Karpas-422 (cell line): ENCODE data around the gene TMA7. TPM values are rescaled to one million over a fixed set of nuclear protein-coding genes. Genes with fewer than 3 reads are reported as not detected.

Experiments
- DNase-seq: peaks from one replicate; pipeline ENCODE4 v3.0.0-alpha.2; 2015
- H2AFZ ChIP-seq: fragments of 200-600 bp; sonication (generic); 2 replicates; pipeline ENCODE4 v1.6.1; 2014; ENCODE audit warnings: antibody characterized with exemption, low read length, mixed read lengths
- H3K27ac ChIP-seq: fragments of 200-600 bp; sonication (generic); 2 replicates; pipeline ENCODE4 v1.5.1; 2014; ENCODE audit warnings: mild to moderate bottlenecking, low read length, moderate library complexity
- H3K27me3 ChIP-seq: fragments of 200-600 bp; sonication (generic); 2 replicates; pipeline ENCODE4 v1.6.1; 2014; ENCODE audit warnings: low read length, mixed read lengths
- H3K36me3 ChIP-seq: fragments of 200-600 bp; sonication (generic); 2 replicates; pipeline ENCODE4 v1.6.1; 2014; ENCODE audit warnings: low read length, mixed read lengths; ENCODE audit not compliant: insufficient read depth
- H3K4me1 ChIP-seq: fragments of 200-600 bp; sonication (generic); 2 replicates; pipeline ENCODE4 v1.6.1; 2014; ENCODE audit warnings: mild to moderate bottlenecking, low read length, mixed read lengths
- H3K4me2 ChIP-seq: fragments of 200-600 bp; sonication (generic); 2 replicates; pipeline ENCODE4 v1.6.1; 2014; ENCODE audit warnings: low read length, low read depth, mild to moderate bottlenecking; ENCODE audit not compliant: poor library complexity, severe bottlenecking
- H3K4me3 ChIP-seq: fragments of 200-600 bp; sonication (generic); 2 replicates; pipeline ENCODE4 v1.5.1; 2014; ENCODE audit warnings: mild to moderate bottlenecking, antibody characterized with exemption, low read length, mixed read lengths
- H3K79me2 ChIP-seq: fragments of 200-600 bp; sonication (generic); 2 replicates; pipeline ENCODE4 v1.6.1; 2014; ENCODE audit warnings: mild to moderate bottlenecking, low read length, mixed read lengths
- H3K9ac ChIP-seq: fragments of 200-600 bp; sonication (generic); 2 replicates; pipeline ENCODE4 v1.6.0; 2014; ENCODE audit warnings: low read length
- H3K9me2 ChIP-seq: fragments of 200-600 bp; sonication (generic), shearing (Covaris generic); replicated peaks from 2 replicates; pipeline ENCODE4 v1.6.0; 2014; ENCODE audit warnings: mild to moderate bottlenecking, low read length, moderate library complexity; ENCODE audit not compliant: insufficient read depth
- H3K9me3 ChIP-seq: fragments of 300-700, 200-600 bp; sonication (generic); 2 replicates; pipeline ENCODE4 v1.6.1; 2014; ENCODE audit warnings: low read length, mixed read lengths
- H4K20me1 ChIP-seq: fragments of 200-600 bp; sonication (generic); 2 replicates; pipeline ENCODE4 v1.6.1; 2014; ENCODE audit warnings: mild to moderate bottlenecking, antibody characterized with exemption, low read length, low read depth; ENCODE audit not compliant: insufficient read depth
- total RNA-seq: library from RNA; depleted of rRNA; stranded (reverse); fragments of >200 nt; shearing (Covaris generic); gene quantifications from 2 replicates; pipeline ENCODE4 v1.2.3, GENCODE V29; 2014; ENCODE audit warnings: low replicate concordance

The TMA7 gene
- total RNA-seq, 1 experiment from 2014 or later = 300 TPM

DNA sequence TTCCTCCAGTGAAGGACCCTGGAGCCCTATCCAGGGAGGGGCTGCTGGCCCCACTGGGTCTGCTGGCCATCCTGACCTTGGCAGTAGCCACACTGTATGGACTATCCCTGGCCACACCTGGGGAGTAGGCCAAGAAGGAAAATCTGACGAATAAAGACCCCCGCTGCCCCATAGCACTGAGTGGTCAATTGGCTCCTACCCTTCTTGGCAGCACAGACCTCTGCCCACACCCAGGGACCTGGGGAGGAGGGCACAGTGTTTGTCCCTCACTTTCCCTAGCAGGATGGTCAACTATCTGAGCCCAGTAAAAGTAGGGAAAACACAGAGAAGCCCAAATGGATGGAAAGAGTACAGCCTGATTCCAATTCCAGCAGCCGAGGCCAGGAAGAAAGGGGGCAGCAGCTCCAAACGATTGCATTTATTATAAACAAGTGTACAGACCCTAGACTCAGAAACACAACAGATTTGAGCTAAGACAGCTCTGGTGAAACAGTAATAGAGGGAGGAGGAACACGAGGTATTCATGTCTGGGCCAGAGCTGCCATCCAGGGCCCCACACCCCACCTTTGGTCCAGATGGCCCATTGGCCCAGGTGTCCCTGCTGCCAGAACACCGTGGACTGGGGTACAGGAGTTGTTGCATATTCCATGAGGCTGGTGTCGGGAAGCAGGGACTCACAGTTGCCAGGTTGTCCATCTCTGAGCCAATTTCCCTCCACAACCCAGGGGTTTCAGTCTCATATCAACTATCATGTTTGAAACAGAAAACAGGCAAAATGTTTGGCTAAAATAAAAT is 27.6 kb downstream of the TMA7 start:
- Histone ChIP-seq H3K27ac (peak overlapping the region; percentile 75), H3K9me3 (no peaks in the 10 kb centered on the region), H3K36me3 (peaks cover 22% of the 10 kb centered on the region), H3K79me2 (peaks cover 64% of the 10 kb centered on the region), H3K4me2 (peak overlapping the region; percentile 81), H4K20me1 (peaks cover 11% of the 10 kb centered on the region; the same call in 1 of the 2 replicates), H3K9me2 (no peaks in the 10 kb centered on the region), H3K4me3 (peak overlapping the region; percentile 92), H3K9ac (peak overlapping the region; percentile 90), H2AFZ (no peak overlapping the region), H3K27me3 (no peaks in the 10 kb centered on the region), H3K4me1 (peaks cover 66% of the 10 kb centered on the region)
- peak; percentile 51 for DNase-seq

DNA sequence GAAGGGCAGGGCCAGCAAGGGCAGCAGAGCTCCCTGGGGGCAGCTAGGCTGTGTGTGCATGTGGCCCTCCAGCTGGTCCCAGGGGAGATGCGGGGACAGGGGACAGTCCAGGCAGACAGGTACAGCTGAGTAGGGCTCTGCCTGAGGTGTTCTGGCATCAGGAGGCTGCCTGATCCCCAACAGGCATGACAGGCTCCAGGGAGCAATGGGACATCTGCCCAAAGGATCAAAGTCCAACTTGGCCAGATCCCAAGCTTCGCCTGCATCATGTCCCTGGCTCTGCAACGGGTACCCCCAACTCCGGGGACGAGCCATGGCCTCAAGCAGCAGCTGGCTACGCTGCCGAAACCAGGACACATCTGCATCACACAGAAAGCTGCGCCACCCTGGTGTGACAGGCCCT is 28.3 kb downstream of the TMA7 start:
- peaks cover 65% of the 10 kb centered on the region for H3K79me2 ChIP-seq
- no peak overlapping the region for H2AFZ ChIP-seq
- DNase-seq = peak; percentile 40
- H3K27ac ChIP-seq = peak overlapping the region; percentile 75
- peak overlapping the region; percentile 81 for H3K4me2 ChIP-seq
- H3K4me1 ChIP-seq = peaks cover 69% of the 10 kb centered on the region
- H3K9me2 ChIP-seq = no peaks in the 10 kb centered on the region
- no peaks in the 10 kb centered on the region for H3K9me3 ChIP-seq
- H3K36me3 ChIP-seq = peaks cover 22% of the 10 kb centered on the region
- peak overlapping the region; percentile 90 for H3K9ac ChIP-seq
- no peaks in the 10 kb centered on the region for H3K27me3 ChIP-seq
- H4K20me1 ChIP-seq = peaks cover 11% of the 10 kb centered on the region; the same call in 1 of the 2 replicates
- peak overlapping the region; percentile 92; the same call in 1 of the 2 replicates for H3K4me3 ChIP-seq

DNA sequence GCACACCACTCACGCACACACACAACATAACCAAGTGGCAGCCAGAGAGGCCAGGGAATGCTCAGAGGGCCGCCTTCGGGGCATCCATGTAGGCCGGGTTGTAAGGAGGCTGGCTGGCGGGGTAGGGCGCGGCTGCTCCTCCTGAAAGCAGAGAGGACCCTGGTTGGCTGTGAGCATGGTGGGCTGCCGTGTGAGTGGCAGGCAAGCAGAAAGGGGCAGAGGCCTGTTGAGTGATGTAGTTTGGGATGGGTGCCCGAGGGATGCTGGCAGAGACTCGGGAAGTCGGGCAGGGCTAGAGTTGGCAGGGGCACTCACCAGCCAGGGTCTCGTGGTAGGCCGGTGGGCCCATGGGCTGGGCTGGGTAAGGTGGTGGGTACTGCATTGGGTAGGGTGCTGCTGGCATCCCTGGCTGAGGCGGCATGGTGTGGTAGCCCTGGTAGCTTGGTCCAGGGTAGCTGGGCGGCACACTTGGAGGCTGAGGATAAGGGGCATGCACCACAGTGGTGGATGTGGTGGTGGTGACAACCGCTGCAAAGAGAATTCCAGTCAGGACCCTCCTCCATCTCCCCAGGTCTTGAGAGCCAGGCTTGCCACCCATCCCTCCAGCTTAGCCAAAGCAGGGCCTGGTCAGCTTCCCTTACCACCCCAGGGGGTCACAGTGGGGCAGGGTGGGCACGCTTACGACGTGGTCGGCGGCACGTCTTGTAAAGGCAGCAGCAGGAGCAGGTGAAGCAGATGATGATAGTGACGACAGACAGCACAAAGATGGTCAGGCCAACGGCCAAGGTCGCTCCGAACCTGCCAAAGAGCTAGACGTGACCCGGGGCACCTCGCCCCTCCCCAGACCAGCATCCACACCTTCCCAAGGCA is 29.2 kb downstream of the TMA7 start:
- DNase-seq = peak; percentile 48
- peaks cover 11% of the 10 kb centered on the region; the same call in 1 of the 2 replicates for H4K20me1 ChIP-seq
- peaks cover 65% of the 10 kb centered on the region for H3K79me2 ChIP-seq
- no peak overlapping the region for H3K9ac ChIP-seq
- no peaks in the 10 kb centered on the region for H3K9me2 ChIP-seq
- peaks cover 72% of the 10 kb centered on the region for H3K4me1 ChIP-seq
- H2AFZ ChIP-seq = no peak overlapping the region
- no peak overlapping the region for H3K4me3 ChIP-seq
- H3K4me2 ChIP-seq = peak overlapping the region; percentile 81
- H3K9me3 ChIP-seq = no peaks in the 10 kb centered on the region
- no peaks in the 10 kb centered on the region for H3K27me3 ChIP-seq
- peak overlapping the region; percentile 53; the same call in 1 of the 2 replicates for H3K27ac ChIP-seq
- peaks cover 22% of the 10 kb centered on the region for H3K36me3 ChIP-seq

DNA sequence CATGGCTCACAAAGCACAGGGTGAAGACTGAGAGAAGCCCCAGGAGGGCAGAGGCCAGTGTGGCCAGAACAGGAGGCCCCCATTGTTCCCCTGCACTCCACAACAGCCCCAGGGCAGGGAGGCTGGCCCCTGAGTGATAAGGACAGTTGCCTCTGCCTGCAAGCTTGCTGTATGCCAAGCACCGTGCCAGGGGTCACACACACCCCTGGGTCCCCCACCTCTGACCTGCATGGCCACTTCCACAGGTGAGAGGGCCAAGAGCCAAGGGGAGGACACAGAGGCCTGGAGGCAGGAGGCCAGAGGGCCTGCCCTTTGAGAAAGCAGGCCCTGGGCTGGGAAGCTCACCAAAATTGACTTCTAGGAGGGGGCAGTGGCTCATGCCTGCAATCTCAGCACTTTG is 30.2 kb downstream of the TMA7 start:
- Histone ChIP-seq H3K9ac (peak overlapping the region; percentile 47), H3K4me3 (no peak overlapping the region; the same call in 1 of the 2 replicates), H3K4me2 (peak overlapping the region; percentile 41)

GRCh38 chr3:48472673-48472922 is 32.5 kb downstream of the TMA7 start:
- Histone ChIP-seq H3K4me3 (peak overlapping the region; percentile 79), H3K27me3 (no peaks in the 10 kb centered on the region), H3K9ac (peak overlapping the region; percentile 86), H3K4me2 (peak overlapping the region; percentile 73), H3K36me3 (peaks cover 15% of the 10 kb centered on the region), H2AFZ (peak overlapping the region; percentile 60; the same call in 1 of the 2 replicates), H3K79me2 (peaks cover 50% of the 10 kb centered on the region), H3K4me1 (peaks cover 57% of the 10 kb centered on the region), H3K9me2 (no peaks in the 10 kb centered on the region), H3K9me3 (no peaks in the 10 kb centered on the region), H4K20me1 (peaks cover 3% of the 10 kb centered on the region; the same call in 1 of the 2 replicates), H3K27ac (peak overlapping the region; percentile 86)
- DNase-seq = no peak

More for the DNA sequence above, 30.2 kb downstream of the TMA7 start:
- H4K20me1 ChIP-seq = peaks cover 11% of the 10 kb centered on the region; the same call in 1 of the 2 replicates
- H3K4me1 ChIP-seq = peaks cover 71% of the 10 kb centered on the region
- DNase-seq = no peak
- peaks cover 65% of the 10 kb centered on the region for H3K79me2 ChIP-seq
- no peak overlapping the region for H2AFZ ChIP-seq
- H3K9me3 ChIP-seq = no peaks in the 10 kb centered on the region
- H3K9me2 ChIP-seq = no peaks in the 10 kb centered on the region
- no peaks in the 10 kb centered on the region for H3K27me3 ChIP-seq
- H3K27ac ChIP-seq = peak overlapping the region; percentile 53
- peaks cover 22% of the 10 kb centered on the region for H3K36me3 ChIP-seq

DNA sequence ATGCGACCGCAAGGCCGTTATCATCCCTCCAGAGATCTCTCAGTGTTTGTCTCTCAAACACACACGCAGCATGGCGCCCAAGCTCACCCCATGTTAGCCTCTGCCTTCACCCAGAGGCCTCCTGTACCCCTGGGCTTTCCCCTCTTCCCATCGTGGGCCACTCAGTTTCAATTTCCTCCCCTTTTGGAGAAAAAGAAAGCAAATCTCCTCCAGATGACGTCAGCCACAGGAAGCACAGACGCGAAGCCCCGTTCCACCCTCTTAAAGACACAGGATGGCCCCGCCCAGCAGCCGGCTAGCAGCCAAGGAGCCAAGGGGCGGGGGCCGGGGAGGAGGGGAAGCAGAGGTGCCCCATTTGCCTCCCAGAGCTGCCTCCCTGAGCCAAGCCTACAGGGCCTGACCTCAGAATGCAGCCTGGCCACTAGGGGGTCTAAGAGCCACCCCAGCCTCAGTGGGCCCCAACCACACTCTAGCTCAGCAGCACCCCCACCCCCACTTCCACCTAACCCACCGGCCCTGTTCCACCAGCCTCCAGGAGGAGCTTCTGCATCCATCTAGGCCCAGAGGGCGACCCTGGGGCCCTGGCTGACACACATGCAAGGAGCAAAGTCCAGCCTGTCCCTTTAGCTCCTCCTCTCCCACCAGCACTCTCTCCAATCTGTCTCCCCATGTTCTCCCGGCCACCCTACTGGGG is 33.0 kb downstream of the TMA7 start:
- Histone ChIP-seq H3K36me3 (peaks cover 10% of the 10 kb centered on the region), H3K4me3 (peak overlapping the region; percentile 79), H3K9me3 (no peaks in the 10 kb centered on the region), H3K79me2 (peaks cover 45% of the 10 kb centered on the region), H3K27me3 (no peaks in the 10 kb centered on the region), H4K20me1 (peaks cover 2% of the 10 kb centered on the region; the same call in 1 of the 2 replicates), H3K9me2 (no peaks in the 10 kb centered on the region), H2AFZ (peak overlapping the region; percentile 60; the same call in 1 of the 2 replicates), H3K4me2 (peak overlapping the region; percentile 73), H3K4me1 (peaks cover 52% of the 10 kb centered on the region), H3K9ac (peak overlapping the region; percentile 86), H3K27ac (peak overlapping the region; percentile 86)
- DNase-seq = peak; percentile 99

DNA sequence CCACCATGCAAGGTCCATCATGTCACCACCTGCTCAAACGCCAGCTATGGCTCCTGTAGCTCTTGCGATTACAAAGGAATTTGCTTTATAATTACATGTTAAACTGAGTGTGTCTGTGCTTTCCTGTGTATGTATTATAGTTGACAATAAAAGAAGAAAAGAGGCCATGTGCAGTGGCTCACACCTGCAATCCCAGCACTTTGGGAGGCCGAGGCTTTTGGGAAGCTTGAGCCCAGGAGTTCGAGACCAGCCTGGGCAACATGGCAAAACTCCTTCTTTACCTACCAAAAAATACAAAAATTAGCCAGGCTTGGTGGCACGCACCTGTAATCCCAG is 33.5 kb downstream of the TMA7 start:
- no peaks in the 10 kb centered on the region for H3K9me3 ChIP-seq
- peak overlapping the region; percentile 60; the same call in 1 of the 2 replicates for H2AFZ ChIP-seq
- no peaks in the 10 kb centered on the region for H3K27me3 ChIP-seq
- no peaks in the 10 kb centered on the region; the same call in 1 of the 2 replicates for H4K20me1 ChIP-seq
- no peak for DNase-seq
- peaks cover 47% of the 10 kb centered on the region for H3K4me1 ChIP-seq
- no peaks in the 10 kb centered on the region for H3K9me2 ChIP-seq
- peak overlapping the region; percentile 86 for H3K9ac ChIP-seq
- peak overlapping the region; percentile 73 for H3K4me2 ChIP-seq
- H3K4me3 ChIP-seq = peak overlapping the region; percentile 79; the same call in 1 of the 2 replicates
- H3K27ac ChIP-seq = peak overlapping the region; percentile 52
- H3K79me2 ChIP-seq = peaks cover 40% of the 10 kb centered on the region
- H3K36me3 ChIP-seq = peaks cover 5% of the 10 kb centered on the region
